ENCODE results near the gene ANO1.

ANO1 gene

GRCh38 chr11:70110538-70111055, 32.5 kb downstream of the ANO1 start:
- TF ChIP-seq CTCF (IDR thresholded peaks at IDR 0.05) (no peak), ZFX (IDR thresholded peaks at IDR 0.05; ENCODE audit: borderline replicate concordance) (no peak)
- no peak overlapping the region for H3K27ac ChIP-seq

GRCh38 chr11:70111269-70112016, 33.3 kb downstream of the ANO1 start:
- no peak overlapping the region for H3K27ac ChIP-seq
- TF ChIP-seq CTCF (IDR thresholded peaks at IDR 0.05) (no peak), ZFX (IDR thresholded peaks at IDR 0.05; ENCODE audit: borderline replicate concordance) (no peak)

GRCh38 chr11:70112017-70112434, 33.9 kb downstream of the ANO1 start:
- no peak for TF ChIP-seq ZFX (IDR thresholded peaks at IDR 0.05; ENCODE audit: borderline replicate concordance)
- TF ChIP-seq CTCF (IDR thresholded peaks at IDR 0.05), result no peak
- no peak overlapping the region for H3K27ac ChIP-seq

- no peak overlapping the region for H3K27ac ChIP-seq
- TF ChIP-seq CTCF (IDR thresholded peaks at IDR 0.05) (no peak), ZFX (IDR thresholded peaks at IDR 0.05; ENCODE audit: borderline replicate concordance) (no peak)
Observed at GRCh38 chr11:70113801-70114200, 35.7 kb downstream of the ANO1 start.

- TF ChIP-seq CTCF (IDR thresholded peaks at IDR 0.05) (no peak), ZFX (IDR thresholded peaks at IDR 0.05; ENCODE audit: borderline replicate concordance) (no peak)
- H3K27ac ChIP-seq, result no peak overlapping the region
Observed at GRCh38 chr11:70115778-70116177, 37.7 kb downstream of the ANO1 start.

GRCh38 chr11:70116386-70117065, 38.4 kb downstream of the ANO1 start:
- H3K27ac ChIP-seq, result no peak overlapping the region
- TF ChIP-seq CTCF (IDR thresholded peaks at IDR 0.05) (no peak), ZFX (IDR thresholded peaks at IDR 0.05; ENCODE audit: borderline replicate concordance) (no peak)
